Sciatic nerve (tissue), 2 donors: ENCODE measurements around the gene TNNI3. TPM values are rescaled to one million over a fixed set of nuclear protein-coding genes. Genes with fewer than 3 reads are reported as not detected.
"Not testable (repeated sequence)": the region's sequence is repeated elsewhere in the genome, so short reads cannot be mapped to it uniquely, and the experiment has no call there.

Source experiments
- ATAC-seq: fragments of 200-7000 bp; cut with Tn5 transposase; one replicate; pipeline ENCODE4 v1.9.1; 2020; ENCODE audit warnings: mild to moderate bottlenecking, moderate library complexity
- DNase-seq: peaks from one replicate; pipeline ENCODE4 v3.0.0-alpha.2; 2020; ENCODE audit warnings: low spot score
- intact Hi-C: fragments of 100-400 bp; cut with DNase I; formaldehyde crosslinking; loops from one replicate; pipeline ENCODE4 v1.14.2; 2022
- total RNA-seq: library from RNA; stranded (reverse); fragmentation: NEBNext Ultra II Directional; extraction: Animal tissue kit (Norgen Biotek cat#: 25700); gene quantifications from one replicate; pipeline ENCODE4 v1.2.1, GENCODE V29; 2021
- donor health status: DM: no; HTN: no; CAD: no.
- donor health status: DM: no; HTN: no; CAD: no.

Gene TNNI3
- total RNA-seq, 1 donor from 2014 or later, result not detected

- DNase-seq, result peak; percentile 99
- intact Hi-C loops, result no loop called here
- ATAC-seq, result peak; percentile 96
Observed at GRCh38 chr19:55117663-55118391, 39.7 kb downstream of the TNNI3 start.

DNA sequence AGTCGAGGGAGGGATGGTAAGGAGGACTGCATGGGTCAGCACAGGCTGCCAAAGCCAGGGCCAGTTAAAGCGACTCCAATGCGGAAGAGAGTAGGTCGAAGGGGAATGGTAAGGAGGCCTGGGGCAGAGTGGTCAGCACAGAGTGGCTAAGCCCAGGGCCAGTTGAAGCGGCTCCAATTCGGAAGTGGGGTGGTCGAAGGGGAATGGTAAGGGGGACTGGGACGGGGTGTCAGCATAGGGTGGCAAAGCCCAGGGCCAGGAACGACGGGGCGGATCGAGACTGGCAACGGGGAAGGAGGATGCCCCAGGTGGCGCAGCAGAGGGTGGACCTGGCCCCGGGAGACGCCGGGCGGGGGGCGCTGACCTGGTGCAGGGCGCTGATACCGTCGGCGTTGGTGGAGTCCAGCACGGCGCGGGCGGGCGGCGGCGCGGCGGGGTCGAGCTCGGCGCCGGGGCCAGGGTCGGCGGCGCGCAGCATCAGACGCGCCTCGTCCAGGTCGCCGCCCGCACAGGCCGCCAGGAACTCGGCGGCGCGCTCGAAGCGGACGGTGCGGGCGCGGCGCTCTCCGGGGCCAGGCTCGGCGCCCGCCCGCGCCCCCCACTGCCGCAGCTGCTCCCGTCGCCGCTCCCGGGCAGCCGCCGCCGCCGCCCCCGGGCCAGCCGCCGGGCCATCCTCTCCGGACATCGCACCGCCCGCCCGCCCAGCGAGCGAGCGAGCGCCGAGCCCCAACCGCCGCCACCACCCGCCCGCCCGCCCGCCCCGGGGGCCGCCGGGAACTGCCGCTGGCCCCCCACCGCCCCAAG lies 40.5 kb downstream of the TNNI3 start, which contains the start of gene PPP1R12C:
Gene PPP1R12C (minus strand): TSS at position 779 of the 804 bp plus-strand sequence. CDS start 94 bp downstream, at position 685.
- peak; percentile 73 for DNase-seq
- intact Hi-C loops, result no loop called here
- ATAC-seq, result no peak

DNA sequence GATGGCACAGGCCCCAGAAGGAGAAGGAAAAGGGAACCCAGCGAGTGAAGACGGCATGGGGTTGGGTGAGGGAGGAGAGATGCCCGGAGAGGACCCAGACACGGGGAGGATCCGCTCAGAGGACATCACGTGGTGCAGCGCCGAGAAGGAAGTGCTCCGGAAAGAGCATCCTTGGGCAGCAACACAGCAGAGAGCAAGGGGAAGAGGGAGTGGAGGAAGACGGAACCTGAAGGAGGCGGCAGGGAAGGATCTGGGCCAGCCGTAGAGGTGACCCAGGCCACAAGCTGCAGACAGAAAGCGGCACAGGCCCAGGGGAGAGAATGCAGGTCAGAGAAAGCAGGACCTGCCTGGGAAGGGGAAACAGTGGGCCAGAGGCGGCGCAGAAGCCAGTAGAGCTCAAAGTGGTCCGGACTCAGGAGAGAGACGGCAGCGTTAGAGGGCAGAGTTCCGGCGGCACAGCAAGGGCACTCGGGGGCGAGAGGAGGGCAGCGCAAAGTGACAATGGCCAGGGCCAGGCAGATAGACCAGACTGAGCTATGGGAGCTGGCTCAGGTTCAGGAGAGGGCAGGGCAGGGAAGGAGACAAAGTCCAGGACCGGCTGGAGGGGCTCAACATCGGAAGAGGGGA lies 41.2 kb downstream of the TNNI3 start:
- DNase-seq (peak; percentile 81), ATAC-seq (peak; percentile 41)

GRCh38 chr19:55115446-55116065 lies 42.0 kb downstream of the TNNI3 start:
- DNase-seq (no peak), ATAC-seq (no peak)
- intact Hi-C loops, result no loop called here

More for the DNA sequence above, 41.2 kb downstream of the TNNI3 start:
- intact Hi-C loops, result no loop called here

DNA sequence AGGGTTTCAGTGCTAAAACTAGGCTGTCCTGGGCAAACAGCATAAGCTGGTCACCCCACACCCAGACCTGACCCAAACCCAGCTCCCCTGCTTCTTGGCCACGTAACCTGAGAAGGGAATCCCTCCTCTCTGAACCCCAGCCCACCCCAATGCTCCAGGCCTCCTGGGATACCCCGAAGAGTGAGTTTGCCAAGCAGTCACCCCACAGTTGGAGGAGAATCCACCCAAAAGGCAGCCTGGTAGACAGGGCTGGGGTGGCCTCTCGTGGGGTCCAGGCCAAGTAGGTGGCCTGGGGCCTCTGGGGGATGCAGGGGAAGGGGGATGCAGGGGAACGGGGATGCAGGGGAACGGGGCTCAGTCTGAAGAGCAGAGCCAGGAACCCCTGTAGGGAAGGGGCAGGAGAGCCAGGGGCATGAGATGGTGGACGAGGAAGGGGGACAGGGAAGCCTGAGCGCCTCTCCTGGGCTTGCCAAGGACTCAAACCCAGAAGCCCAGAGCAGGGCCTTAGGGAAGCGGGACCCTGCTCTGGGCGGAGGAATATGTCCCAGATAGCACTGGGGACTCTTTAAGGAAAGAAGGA lies 42.9 kb downstream of the TNNI3 start:
- intact Hi-C loops, result no loop called here
- ATAC-seq (no peak), DNase-seq (no peak)

GRCh38 chr19:55113570-55114039 lies 43.9 kb downstream of the TNNI3 start:
- intact Hi-C loops, result no loop called here
- DNase-seq, result peak; percentile 92
- ATAC-seq, result peak; percentile 76

DNA sequence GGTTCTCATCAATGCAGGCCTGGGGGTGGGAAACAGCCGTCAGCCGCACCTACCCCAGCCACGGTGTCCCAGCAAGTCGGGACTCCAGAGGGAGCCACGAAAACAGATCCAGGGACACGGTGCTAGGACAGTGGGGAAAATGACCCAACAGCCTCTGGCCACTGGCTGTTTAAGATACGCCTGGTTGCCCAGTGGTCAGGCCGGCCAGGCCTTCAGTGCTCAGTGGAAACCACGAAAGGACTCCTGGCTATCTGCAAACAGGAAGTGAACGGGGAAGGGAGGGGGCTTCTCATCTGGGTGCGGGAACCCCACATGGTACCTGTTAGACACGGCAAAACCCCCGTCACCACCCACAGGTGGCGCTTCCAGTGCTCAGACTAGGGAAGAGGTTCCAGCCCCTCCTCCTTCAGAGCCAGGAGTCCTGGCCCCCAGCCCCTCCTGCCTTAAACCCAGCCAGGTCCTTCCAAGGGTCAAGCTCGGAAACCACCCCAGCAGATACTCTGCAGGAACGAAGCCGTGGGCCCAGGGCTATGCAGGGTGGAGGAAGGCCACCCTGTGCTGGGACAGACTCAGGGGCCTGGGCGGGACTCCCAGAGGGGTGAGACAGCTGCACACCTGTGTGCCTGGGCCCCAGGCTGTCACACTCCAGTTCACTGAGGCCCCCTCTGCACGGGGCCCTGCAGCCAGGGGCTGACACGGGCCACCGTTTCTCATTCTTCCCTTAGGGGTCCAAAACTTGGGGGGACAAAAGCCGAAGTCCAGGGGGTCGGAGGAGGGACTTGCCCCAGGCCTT lies 44.6 kb downstream of the TNNI3 start:
- intact Hi-C loops, result no loop called here
- ATAC-seq (no peak), DNase-seq (no peak)

DNA sequence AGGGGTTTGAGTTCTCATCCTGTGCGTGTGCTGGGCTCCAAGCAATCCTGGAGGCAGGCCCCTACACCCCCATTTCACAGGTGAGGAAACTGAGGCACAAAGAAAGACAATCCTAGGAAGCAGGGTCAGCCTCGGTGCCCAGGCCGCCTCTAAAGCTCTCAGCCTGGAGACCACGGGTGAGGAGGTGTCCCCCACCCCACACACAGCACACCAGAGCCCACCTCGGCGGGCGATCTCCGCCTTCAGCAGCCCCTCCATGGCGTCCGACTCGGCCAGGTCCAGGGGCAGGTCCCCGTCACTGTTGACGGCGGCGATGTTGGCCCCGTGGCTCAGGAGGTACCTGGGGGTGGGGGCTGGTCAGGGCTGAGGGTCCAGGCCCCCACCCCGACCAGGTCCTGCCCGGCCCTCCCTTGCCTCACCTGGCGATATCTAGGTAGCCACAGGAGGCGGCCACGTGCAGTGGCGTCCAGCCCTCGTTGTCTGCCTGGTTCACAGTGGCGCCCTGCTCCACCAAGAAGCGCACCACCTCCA lies 45.2 kb downstream of the TNNI3 start:
- DNase-seq (no peak), ATAC-seq (no peak)
- intact Hi-C loops, result no loop called here

DNA sequence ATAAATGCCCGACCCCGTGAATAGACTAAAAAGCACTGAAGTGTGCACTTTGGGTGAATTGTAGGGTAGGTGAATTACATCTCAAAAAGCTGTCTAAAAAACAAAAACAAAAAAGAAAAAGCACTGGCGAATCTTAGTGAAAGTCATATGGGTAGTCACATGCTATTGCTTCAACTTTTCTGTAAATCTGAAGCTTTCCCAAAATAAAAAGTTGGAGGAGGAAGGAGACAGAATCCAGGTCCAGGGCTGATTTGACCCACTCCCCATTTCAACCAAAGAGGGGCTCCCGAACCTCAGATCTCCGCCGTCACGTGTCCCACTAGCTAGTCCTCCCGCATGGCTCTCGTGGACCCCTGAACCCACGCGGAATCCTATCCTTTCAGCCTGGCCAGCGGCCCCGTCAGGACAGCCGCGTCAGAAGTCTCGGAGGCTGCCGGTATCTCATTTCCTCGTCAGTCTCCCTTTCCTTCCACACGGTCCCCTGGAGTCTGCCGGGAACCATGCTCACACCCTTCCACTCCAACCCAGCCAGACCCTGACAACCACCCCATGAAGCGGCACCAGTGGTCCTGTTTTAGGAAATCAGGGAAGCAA lies 46.2 kb downstream of the TNNI3 start:
- no peak for DNase-seq
- intact Hi-C loops, result no loop called here

GRCh38 chr19:55109527-55110291 lies 47.8 kb downstream of the TNNI3 start:
- intact Hi-C loops, result no loop called here
- ATAC-seq, result no peak

More for the DNA sequence above, 46.2 kb downstream of the TNNI3 start:
- no peak for ATAC-seq

GRCh38 chr19:55107252-55107651 lies 50.3 kb downstream of the TNNI3 start:
- ATAC-seq, intact Hi-C loops, DNase-seq: not testable (repeated sequence)

More at GRCh38 chr19:55109527-55110291, 47.8 kb downstream of the TNNI3 start:
- DNase-seq, result no peak

- intact Hi-C loops, result no loop called here
- no peak for ATAC-seq
- no peak for DNase-seq
Observed at GRCh38 chr19:55106591-55106990, 50.9 kb downstream of the TNNI3 start.

DNA sequence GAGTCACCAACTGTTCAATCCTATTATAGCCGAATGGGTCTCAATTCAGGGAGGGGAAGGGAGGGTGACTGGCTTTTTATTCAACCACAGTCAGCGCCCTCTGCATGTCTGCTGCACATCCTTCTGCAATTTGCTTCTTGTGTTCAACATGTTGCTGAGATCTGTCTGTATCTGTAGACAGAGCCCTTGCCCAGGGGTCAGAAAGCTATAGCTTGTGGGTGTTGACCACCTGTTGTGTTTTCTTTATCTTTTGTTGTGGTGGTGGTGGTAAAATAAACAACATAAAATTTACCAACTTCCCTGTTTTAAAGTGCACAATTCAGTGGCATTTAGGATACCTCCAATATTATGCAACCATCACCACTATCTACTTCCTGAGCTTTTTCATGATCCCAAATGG lies 52.3 kb downstream of the TNNI3 start:
- intact Hi-C loops, result no loop called here
- DNase-seq (no peak), ATAC-seq (no peak)

- ATAC-seq (no peak), DNase-seq (no peak)
- intact Hi-C loops, result no loop called here
Observed at GRCh38 chr19:55103190-55103589, 54.3 kb downstream of the TNNI3 start.
